GM12878 (cell line): ENCODE data around the gene SLC22A4. TPM values are rescaled to one million over a fixed set of nuclear protein-coding genes. Genes with fewer than 3 reads are reported as not detected.
A peak's percentile ranks its signal among the peaks of the same experiment; 100 is the strongest.

Experiments used
- BACH1 ChIP-seq: fragments of 450-650 bp; IDR thresholded peaks from 2 replicates; pipeline ENCODE4 v1.6.1; 2017; ENCODE audit warnings: mild to moderate bottlenecking, borderline replicate concordance
- CEBPB ChIP-seq, 2 experiments: fragments of 150-350 bp in 1 of 2; IDR thresholded peaks; 2 replicates each; pipeline ENCODE4 v1.6.1; 2012 to 2014; ENCODE audit warnings: low read depth in 2 of 2, low read length in 2 of 2, borderline replicate concordance in 1 of 2, inconsistent platforms in 1 of 2
- CHD1 ChIP-seq: IDR thresholded peaks from 2 replicates; pipeline ENCODE4 v1.6.1; 2012; ENCODE audit warnings: low read depth, low read length, improper control_type of control experiment
- EP300 ChIP-seq, 2 experiments: fragments of 150-350 bp in 1 of 2; IDR thresholded peaks; 2 replicates each; pipeline ENCODE4 v1.6.1; 2011 to 2012; ENCODE audit warnings: low read depth in 2 of 2, low read length in 2 of 2, borderline replicate concordance in 1 of 2, improper control_type of control experiment in 1 of 2, inconsistent platforms in 1 of 2; ENCODE audit not compliant: control insufficient read depth in 1 of 2
- EZH2 ChIP-seq: IDR thresholded peaks from 2 replicates; pipeline ENCODE4 v1.6.1; 2012; ENCODE audit warnings: low read depth, mild to moderate bottlenecking, control low read depth, inconsistent platforms, low read length, borderline replicate concordance; ENCODE audit not compliant: control insufficient read depth
- FOXK2 ChIP-seq: fragments of 450-650 bp; IDR thresholded peaks from 2 replicates; pipeline ENCODE4 v1.6.1; 2017; ENCODE audit warnings: mild to moderate bottlenecking, moderate library complexity
- IKZF1 ChIP-seq: fragments of 450-650 bp; conservative IDR thresholded peaks from 2 replicates; pipeline ENCODE4 v1.6.1; 2017; ENCODE audit warnings: antibody characterized with exemption, mild to moderate bottlenecking
- MEF2B ChIP-seq: fragments of 450-650 bp; IDR thresholded peaks from 2 replicates; pipeline ENCODE4 v1.6.1; 2018; ENCODE audit warnings: mild to moderate bottlenecking, moderate library complexity; ENCODE audit not compliant: partially characterized antibody, poor library complexity, severe bottlenecking
- MXI1 ChIP-seq: fragments of 150-350 bp; IDR thresholded peaks from 2 replicates; pipeline ENCODE4 v1.6.1; 2011; ENCODE audit warnings: low read depth, mild to moderate bottlenecking, inconsistent platforms, low read length, improper control_type of control experiment
- MYC ChIP-seq: IDR thresholded peaks from 2 replicates; pipeline ENCODE4 v1.6.1; 2011; ENCODE audit warnings: mild to moderate bottlenecking, low read length, moderate library complexity, inconsistent platforms; ENCODE audit not compliant: insufficient read depth, insufficient replicate concordance, insufficient read length, severe bottlenecking
- NBN ChIP-seq: fragments of 450-650 bp; IDR thresholded peaks from 2 replicates; pipeline ENCODE4 v1.6.1; 2016
- POLR2AphosphoS5 ChIP-seq: IDR thresholded peaks from 2 replicates; pipeline ENCODE4 v1.6.1; 2011; ENCODE audit warnings: mild to moderate bottlenecking, low read length, inconsistent platforms
- POU2F2 ChIP-seq: IDR thresholded peaks from 3 replicates; pipeline ENCODE4 v1.6.1; 2011; ENCODE audit warnings: low read depth, mild to moderate bottlenecking, low read length, borderline replicate concordance
- RBBP5 ChIP-seq: fragments of 200-600 bp; sonication (generic); conservative IDR thresholded peaks from 2 replicates; pipeline ENCODE4 v1.6.1; 2016
- RELA ChIP-seq: fragments of 450-650 bp; IDR thresholded peaks from 2 replicates; pipeline ENCODE4 v1.8.0; 2014; ENCODE audit warnings: borderline replicate concordance; ENCODE audit not compliant: partially characterized antibody
- YBX1 ChIP-seq: fragments of 450-650 bp; IDR thresholded peaks from 2 replicates; pipeline ENCODE4 v1.6.1; 2016; ENCODE audit warnings: antibody characterized with exemption
- ZNF217 ChIP-seq: fragments of 450-650 bp; IDR thresholded peaks from 2 replicates; pipeline ENCODE4 v1.6.1; 2017; ENCODE audit warnings: antibody characterized with exemption, mild to moderate bottlenecking
- ZNF274 ChIP-seq: IDR thresholded peaks from one replicate; pipeline ENCODE4 v1.8.0; 2011; ENCODE audit not compliant: insufficient read length, insufficient read depth
- ZZZ3 ChIP-seq: IDR thresholded peaks from 2 replicates; pipeline ENCODE4 v1.6.1; 2011; ENCODE audit warnings: low read depth; ENCODE audit not compliant: control insufficient read depth, insufficient read length
- polyA plus RNA-seq, 11 experiments: library from polyadenylated mRNA; depleted of rRNA in 4 of 11; unstranded in 6 of 11; stranded (reverse) in 5 of 11; fragments of >200 nt; fragmentation: Nextera tagmentation in 4 of 11; fragmentation: Illumina TruSeq in 1 of 11; extraction: Ambion mirVana in 4 of 11; extraction: Trizol in 1 of 11; gene quantifications; 1 replicate in 1 of 11; 2 replicates in 10 of 11; pipeline versions ENCODE4 v1.2.1 to v1.2.3, GENCODE V29; 2011 to 2016; ENCODE audit warnings: inconsistent platforms in 2 of 11, missing spikeins in 2 of 11, low read depth in 1 of 11
- total RNA-seq, 4 experiments: library from RNA; depleted of rRNA in 3 of 4; stranded (reverse); fragments of >200 nt in 3 of 4; fragmentation: Illumina TruSeq in 1 of 4; extraction: Trizol in 1 of 4; gene quantifications; 2 replicates each; pipeline versions ENCODE4 v1.2.1 to v1.2.3, GENCODE V29; 2013 to 2021
- TF ChIP-seq, protein P1 (sequence below): IDR thresholded peaks from 2 replicates; pipeline ENCODE4 v1.6.1; 2011; ENCODE audit warnings: borderline replicate concordance, low read depth, mild to moderate bottlenecking, moderate library complexity, low read length; ENCODE audit not compliant: insufficient read depth, poor library complexity, severe bottlenecking
- TF ChIP-seq, protein P2 (sequence below): IDR thresholded peaks from 2 replicates; pipeline ENCODE4 v1.6.1; 2012; ENCODE audit warnings: mild to moderate bottlenecking, low read depth, low read length
- TF ChIP-seq, protein P3 (sequence below): fragments of 450-650 bp; IDR thresholded peaks from 2 replicates; pipeline ENCODE4 v1.6.1; 2017; ENCODE audit warnings: mild to moderate bottlenecking, moderate library complexity

The SLC22A4 gene
- total and polyA plus RNA-seq, 10 of the 15 experiments (the other 5 are each of a cell fraction or from before 2014, with no cell fraction given) = 0.04 to 0.61 (median 0.10) TPM; not detected in 2

DNA sequence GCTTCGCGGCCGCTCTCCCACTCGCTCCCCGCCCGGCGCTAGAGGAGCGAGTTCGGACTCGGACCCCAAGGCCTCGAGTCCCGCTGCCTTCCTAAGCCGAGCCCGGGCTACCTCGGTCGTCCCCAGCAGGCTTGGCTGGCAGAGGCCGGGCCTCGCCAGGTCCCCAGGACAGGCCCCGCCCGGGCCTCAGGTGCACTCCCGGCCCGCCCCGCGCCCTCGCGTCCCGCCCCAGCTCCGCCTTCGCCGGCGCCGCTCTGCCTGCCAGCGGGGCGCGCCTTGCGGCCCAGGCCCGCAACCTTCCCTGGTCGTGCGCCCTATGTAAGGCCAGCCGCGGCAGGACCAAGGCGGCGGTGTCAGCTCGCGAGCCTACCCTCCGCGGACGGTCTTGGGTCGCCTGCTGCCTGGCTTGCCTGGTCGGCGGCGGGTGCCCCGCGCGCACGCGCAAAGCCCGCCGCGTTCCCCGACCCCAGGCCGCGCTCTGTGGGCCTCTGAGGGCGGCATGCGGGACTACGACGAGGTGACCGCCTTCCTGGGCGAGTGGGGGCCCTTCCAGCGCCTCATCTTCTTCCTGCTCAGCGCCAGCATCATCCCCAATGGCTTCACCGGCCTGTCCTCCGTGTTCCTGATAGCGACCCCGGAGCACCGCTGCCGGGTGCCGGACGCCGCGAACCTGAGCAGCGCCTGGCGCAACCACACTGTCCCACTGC is 75.4 kb downstream of the SLC22A4 start, which contains the start of gene SLC22A5 (continued):
- TF ChIP-seq, protein P1, sequence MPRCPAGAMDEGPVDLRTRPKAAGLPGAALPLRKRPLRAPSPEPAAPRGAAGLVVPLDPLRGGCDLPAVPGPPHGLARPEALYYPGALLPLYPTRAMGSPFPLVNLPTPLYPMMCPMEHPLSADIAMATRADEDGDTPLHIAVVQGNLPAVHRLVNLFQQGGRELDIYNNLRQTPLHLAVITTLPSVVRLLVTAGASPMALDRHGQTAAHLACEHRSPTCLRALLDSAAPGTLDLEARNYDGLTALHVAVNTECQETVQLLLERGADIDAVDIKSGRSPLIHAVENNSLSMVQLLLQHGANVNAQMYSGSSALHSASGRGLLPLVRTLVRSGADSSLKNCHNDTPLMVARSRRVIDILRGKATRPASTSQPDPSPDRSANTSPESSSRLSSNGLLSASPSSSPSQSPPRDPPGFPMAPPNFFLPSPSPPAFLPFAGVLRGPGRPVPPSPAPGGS = no peak
- TF ChIP-seq YBX1 (no peak), CHD1 (no peak), EZH2 (no peak), FOXK2 (no peak), RBBP5 (no peak), EP300 (IDR thresholded peaks at IDR 0.05; ENCODE audit: borderline replicate concordance in 1 of 2, control insufficient read depth in 1 of 2, low read depth in 2 of 2, low read length in 2 of 2) (no peak), IKZF1 (peak; percentile 61), MEF2B (no peak), ZNF274 (no peak), ZNF217 (no peak), POLR2AphosphoS5 (no peak), CEBPB (IDR thresholded peaks at IDR 0.05; ENCODE audit: borderline replicate concordance in 1 of 2, low read depth in 2 of 2, low read length in 2 of 2) (no peak), BACH1 (no peak), MYC (no peak), RELA (no peak), NBN (no peak), MXI1 (no peak), POU2F2 (no peak), ZZZ3 (no peak)
- TF ChIP-seq, protein P2, sequence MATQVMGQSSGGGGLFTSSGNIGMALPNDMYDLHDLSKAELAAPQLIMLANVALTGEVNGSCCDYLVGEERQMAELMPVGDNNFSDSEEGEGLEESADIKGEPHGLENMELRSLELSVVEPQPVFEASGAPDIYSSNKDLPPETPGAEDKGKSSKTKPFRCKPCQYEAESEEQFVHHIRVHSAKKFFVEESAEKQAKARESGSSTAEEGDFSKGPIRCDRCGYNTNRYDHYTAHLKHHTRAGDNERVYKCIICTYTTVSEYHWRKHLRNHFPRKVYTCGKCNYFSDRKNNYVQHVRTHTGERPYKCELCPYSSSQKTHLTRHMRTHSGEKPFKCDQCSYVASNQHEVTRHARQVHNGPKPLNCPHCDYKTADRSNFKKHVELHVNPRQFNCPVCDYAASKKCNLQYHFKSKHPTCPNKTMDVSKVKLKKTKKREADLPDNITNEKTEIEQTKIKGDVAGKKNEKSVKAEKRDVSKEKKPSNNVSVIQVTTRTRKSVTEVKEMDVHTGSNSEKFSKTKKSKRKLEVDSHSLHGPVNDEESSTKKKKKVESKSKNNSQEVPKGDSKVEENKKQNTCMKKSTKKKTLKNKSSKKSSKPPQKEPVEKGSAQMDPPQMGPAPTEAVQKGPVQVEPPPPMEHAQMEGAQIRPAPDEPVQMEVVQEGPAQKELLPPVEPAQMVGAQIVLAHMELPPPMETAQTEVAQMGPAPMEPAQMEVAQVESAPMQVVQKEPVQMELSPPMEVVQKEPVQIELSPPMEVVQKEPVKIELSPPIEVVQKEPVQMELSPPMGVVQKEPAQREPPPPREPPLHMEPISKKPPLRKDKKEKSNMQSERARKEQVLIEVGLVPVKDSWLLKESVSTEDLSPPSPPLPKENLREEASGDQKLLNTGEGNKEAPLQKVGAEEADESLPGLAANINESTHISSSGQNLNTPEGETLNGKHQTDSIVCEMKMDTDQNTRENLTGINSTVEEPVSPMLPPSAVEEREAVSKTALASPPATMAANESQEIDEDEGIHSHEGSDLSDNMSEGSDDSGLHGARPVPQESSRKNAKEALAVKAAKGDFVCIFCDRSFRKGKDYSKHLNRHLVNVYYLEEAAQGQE = no peak
- TF ChIP-seq, protein P3, sequence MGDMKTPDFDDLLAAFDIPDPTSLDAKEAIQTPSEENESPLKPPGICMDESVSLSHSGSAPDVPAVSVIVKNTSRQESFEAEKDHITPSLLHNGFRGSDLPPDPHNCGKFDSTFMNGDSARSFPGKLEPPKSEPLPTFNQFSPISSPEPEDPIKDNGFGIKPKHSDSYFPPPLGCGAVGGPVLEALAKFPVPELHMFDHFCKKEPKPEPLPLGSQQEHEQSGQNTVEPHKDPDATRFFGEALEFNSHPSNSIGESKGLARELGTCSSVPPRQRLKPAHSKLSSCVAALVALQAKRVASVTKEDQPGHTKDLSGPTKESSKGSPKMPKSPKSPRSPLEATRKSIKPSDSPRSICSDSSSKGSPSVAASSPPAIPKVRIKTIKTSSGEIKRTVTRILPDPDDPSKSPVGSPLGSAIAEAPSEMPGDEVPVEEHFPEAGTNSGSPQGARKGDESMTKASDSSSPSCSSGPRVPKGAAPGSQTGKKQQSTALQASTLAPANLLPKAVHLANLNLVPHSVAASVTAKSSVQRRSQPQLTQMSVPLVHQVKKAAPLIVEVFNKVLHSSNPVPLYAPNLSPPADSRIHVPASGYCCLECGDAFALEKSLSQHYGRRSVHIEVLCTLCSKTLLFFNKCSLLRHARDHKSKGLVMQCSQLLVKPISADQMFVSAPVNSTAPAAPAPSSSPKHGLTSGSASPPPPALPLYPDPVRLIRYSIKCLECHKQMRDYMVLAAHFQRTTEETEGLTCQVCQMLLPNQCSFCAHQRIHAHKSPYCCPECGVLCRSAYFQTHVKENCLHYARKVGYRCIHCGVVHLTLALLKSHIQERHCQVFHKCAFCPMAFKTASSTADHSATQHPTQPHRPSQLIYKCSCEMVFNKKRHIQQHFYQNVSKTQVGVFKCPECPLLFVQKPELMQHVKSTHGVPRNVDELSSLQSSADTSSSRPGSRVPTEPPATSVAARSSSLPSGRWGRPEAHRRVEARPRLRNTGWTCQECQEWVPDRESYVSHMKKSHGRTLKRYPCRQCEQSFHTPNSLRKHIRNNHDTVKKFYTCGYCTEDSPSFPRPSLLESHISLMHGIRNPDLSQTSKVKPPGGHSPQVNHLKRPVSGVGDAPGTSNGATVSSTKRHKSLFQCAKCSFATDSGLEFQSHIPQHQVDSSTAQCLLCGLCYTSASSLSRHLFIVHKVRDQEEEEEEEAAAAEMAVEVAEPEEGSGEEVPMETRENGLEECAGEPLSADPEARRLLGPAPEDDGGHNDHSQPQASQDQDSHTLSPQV = no peak
